Fibroblast of skin of scalp (primary cell): ENCODE data around the gene CFD.
A peak's percentile ranks its signal among the peaks of the same experiment; 100 is the strongest.
"Not testable (repeated sequence)": the region's sequence is repeated elsewhere in the genome, so short reads cannot be mapped to it uniquely, and the experiment has no call there.

Experiments used
- DNase-seq: peaks from one replicate; pipeline ENCODE4 v3.0.0-alpha.2; 2013

Gene CFD

DNA sequence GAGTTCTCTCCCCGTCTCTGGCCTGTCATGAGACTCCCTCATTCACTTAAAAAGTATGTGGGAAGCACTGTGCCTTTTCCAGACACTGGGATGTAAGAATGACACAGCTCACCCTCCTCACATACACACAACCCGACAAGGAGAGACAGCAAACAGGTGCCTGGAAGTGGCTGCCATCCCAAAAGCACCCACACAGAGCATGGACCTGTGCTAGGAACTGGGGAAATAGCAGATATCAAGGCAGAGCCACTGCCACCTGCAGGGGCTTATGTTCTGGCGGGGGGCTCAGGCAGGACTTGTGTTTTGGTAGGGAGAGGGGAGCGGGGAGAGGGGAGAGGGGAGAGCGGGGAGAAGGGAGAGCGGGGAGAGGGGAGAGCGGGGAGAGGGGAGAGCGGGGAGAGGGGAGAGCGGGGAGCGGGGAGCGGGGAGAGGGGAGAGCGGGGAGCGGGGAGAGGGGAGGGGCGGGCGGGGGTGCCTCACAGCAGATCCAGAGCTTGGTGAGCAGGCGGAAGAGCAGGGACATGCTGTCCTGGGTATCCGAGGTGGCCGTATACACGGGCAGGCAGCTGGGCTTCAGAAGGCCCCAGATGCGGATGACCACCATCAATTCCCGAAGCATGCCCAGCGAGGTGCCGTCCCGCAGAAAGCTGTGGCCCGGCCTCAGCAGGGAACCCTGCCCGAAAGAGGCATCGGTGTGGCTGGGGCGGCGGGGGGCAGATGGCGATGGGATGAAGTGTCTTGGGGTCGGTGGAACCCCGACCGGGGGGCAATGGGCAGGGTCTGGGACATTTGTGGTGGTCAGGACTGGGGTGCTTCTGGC is 12.2 kb downstream of the CFD start:
- no peak for DNase-seq

DNA sequence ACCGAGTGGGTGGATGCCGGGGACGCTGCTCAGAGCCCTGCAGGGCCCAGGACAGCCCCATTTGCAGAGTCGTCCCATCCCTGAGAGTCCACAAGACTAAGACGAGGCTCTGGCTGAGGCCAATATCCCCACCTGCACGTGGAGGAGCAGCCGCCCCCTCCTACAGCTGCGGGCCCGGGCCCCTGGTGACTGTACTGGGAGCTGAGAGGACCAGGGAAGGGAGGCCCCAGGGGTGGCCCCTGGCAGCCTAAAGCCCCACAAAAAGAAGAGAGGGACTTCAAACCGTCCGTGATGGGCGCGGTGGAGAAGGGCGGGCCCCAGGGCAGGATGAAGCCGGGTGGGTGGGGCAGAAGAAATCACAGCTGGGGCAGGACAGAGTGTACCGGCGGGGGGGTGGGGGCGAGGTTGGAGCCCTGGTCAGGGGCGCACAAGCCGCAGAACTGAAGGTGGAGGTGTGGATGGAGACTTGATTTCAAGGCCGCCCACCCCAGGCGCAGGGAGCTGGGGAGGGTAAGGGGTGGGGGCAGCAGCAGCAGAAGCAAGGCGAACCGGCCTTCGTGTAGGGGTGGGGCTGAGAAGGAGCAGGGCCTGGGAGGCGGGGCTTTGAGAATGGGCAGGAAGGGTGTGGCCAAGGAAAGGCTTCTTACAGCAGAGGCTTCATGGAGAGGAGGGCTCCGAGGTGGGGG is 12.9 kb downstream of the CFD start:
- peak; percentile 84 for DNase-seq

DNA sequence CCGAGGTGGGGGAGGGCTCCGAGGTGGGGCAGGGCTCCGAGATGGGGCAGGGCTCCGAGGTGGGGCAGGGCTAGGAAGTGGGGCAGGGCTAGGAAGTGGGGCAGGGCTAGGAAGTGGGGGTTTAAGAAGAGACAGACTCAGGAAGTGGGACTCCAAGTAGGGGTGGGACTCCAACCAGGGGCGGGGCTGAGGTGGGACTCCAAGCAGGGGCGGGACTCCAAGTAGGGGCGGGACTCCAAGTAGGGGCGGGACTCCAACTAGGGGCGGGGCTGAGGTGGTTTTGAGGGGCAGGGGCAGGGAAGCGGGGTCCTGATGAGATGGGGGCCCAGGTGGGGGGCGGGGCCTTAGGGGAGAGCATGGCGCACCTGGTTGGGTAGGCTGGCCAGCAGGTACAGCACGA is 13.6 kb downstream of the CFD start:
- peak; percentile 77 for DNase-seq

DNA sequence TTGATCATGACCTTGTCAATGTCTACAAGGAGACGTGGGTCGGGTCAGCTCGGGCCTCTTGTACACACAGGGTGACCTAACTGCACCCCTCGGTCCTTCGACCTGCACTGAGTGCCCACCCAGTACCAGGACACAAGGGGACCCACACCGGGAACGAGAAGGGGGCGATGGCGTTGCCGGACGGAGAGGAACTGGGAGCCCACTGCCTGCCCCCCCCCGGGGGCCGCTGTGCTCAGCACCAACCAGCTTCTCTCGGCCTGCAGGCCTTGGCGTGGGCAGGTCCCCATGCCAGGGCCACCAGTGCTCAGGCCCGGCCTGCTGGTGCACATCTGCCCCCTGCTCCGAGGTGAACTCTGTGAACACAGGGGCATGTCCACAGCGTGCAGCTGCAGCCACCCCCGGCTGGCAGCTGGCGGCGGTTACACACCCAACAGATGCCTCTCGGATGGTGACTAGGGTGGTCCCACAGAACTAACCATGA is 14.1 kb downstream of the CFD start:
- no peak for DNase-seq

DNA sequence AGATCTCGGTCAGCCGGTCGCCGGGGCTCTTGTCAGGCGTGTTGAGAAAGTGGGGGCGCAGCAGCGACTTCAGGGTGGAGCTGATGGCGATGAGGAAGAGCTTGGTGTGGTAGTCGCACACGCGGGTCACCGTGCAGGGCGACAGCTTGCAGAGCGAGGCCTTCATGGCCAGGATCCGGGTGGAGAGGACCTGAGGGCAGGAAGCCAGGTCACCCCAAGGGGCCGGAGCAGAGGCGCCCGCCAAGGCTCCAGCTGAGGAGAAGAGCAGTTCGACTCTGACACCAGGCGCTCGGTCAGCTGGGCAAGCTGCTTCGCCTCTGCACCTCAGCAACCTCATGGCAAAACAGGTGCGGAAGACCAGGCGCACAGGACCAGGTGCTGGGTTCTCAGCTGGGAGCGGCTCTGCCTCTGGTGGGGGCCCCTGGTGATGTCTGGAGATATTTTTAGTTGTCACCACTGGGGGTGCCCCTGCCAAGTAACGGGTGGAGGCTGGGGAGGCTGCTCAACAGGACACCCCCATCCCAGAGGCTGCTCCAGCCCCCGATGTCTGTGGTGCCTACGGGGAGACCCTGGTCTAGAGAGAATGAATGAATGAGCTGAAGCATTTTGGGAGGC is 15.9 kb downstream of the CFD start:
- DNase-seq, result no peak

DNA sequence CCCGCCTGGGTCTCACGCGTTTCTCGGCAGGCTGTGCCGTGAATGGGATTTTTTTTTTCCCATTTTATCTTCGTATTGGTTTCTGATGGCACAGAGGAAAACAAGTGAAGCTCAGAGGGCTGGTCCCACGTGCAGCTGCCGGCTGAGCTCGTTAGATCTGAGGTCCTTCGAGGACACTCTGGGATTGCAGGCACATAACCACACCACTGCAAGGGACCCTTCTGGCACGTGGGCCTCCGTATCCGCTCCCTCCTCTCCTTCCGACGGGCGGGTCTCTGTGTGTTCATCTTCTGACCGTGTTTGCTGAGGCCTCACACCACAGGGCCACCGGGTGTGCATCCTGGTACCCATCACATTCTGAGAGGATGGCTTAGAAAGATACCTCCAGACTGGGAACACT is 16.6 kb downstream of the CFD start:
- DNase-seq, result no peak

DNA sequence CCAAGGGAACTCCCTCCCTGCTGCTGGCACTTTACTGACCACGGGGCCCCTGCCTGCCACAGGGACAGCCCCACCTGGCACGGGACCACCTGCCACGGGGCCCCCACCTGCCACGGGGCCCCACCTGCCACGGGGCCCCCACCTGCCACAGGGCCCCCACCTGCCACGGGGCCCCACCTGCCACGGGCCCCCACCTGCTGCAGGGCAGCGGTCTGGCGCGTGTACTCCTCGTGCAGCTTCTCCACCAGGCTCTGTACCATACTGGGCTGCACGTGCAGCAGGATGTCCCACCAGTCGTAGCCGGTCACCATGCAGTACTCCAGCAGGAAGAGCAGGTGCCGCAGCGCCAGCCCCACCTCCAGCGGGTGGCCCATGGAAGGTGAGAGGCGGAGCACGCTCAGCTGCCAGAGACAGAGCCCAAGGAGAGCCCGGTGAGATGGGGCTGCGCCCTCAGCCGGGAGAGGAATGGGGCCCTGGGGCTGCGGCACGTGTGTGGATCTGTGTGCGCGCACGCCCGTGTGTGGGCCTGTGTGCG is 17.4 kb downstream of the CFD start:
- DNase-seq, result no peak

DNA sequence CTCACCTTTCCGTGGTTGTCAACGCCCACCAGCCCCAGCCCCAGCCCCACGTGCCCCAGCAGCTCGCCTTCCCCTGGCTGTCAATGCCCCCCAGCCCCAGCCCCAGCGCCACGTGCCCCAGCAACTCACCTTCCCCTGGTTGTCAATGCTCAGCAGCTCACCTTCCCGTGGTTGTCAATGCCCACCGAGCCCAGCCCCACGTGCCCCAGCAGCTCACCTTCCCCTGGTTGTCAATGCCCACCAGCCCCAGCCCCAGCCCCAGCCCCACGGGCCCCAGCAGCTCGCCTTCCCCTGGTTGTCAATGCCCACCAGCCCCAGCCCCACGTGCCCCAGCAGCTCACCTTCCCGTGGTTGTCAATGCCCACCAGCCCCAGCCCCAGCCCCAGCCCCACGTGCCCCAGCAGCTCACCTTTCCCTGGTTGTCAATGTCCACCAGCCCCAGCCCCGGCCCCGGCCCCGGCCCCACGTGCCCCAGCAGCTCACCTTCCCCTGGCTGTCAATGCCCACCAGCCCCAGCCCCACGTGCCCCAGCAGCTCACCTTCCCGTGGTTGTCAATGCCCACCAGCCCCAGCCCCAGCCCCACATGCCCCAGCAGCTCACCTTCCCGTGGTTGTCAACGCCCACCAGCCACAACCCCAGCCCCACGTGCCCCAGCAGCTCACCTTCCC is 18.7 kb downstream of the CFD start:
- DNase-seq, result not testable (repeated sequence)

DNA sequence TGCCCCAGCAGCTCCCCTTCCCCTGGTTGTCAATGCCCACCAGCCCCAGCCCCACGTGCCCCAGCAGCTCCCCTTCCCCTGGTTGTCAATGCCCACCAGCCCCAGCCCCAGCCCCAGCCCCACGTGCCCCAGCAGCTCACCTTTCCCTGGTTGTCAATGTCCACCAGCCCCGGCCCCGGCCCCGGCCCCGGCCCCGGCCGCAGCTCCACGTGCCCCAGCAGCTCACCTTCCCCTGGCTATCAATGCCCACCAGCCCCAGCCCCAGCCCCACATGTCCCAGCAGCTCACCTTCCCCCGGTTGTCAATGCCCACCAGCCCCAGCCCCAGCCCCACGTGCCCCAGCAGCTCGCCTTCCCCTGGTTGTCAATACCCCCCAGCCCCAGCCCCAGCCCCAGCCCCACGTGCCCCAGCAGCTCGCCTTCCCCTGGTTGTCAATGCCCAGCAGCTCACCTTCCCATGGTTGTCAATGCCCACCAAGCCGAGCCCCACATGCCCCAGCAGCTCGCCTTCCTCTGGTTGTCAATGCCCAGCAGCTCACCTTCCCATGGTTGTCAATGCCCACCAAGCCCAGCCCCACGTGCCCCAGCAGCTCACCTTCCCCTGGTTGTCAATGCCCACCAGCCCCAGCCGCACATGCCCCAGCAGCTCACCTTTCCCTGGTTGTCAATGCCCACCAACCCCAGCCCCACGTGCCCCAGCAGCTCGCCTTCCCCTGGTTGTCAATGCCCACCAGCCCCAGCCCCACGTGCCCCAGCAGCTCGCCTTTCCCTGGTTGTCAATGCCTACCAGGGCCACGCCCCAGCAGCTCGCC is 19.5 kb downstream of the CFD start:
- DNase-seq, result not testable (repeated sequence)

DNA sequence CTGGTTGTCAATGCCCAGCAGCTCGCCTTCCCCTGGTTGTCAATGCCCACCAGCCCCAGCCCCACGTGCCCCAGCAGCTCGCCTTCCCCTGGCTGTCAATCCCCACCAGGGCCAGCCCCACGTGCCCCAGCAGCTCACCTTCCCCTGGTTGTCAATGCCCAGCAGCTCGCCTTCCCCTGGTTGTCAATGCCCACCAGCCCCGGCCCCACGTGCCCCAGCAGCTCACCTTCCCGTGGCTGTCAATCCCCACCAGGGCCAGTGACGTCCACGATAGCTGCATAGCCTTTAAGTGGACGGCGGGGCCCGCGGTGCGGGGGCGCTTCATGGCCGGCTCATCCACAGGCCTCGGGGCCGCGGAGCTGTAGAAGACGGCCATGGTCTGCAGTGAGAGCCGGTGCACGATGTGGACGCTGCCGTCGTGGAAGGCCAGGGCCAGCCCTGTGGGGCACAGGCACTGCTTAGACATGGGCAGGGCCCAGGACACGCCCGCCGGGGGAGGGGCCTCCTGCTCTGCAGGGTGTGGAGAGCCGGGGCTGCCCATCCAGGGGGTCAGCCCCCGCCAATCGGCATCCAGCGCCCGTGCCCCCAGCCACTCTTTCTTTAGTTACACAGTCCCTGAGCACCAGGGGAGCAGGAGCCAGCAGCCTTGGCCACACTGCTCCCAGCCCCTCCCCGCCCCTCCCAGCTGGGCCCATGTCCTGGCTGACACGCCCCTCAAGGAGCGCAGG is 20.4 kb downstream of the CFD start:
- no peak for DNase-seq

DNA sequence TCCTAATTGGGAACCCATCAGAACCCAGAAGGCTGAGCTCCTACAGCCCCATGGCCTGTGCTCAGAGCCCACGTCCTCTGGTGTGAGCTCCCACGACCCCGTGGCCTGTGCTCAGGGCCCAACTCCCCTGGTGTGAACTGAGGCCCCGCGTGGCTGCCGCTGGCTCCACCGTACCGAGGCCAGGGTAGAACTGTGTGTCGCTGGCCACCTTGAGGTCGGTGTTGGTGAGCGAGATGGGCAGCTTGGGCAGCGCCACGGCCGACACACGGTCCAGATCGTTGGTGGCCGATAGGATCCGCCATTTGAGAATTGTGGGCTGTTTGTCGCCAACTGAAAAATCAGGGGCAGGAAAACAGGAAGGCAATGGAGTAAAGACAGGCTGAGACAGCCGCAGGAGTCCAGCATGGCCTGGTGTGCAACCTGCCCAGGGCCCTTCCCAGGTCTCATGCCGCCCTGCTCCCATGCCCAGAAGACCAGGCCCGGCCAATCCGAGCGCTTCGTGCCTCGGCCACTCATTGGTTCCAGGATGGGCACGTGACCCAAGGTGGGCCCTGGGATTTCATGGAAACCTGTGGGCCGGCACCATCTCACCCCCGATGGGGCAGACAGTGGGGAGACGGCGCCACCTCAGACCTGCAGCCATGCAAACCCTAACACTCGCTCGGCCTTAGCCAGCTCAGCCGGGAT is 22.1 kb downstream of the CFD start:
- DNase-seq, result no peak

DNA sequence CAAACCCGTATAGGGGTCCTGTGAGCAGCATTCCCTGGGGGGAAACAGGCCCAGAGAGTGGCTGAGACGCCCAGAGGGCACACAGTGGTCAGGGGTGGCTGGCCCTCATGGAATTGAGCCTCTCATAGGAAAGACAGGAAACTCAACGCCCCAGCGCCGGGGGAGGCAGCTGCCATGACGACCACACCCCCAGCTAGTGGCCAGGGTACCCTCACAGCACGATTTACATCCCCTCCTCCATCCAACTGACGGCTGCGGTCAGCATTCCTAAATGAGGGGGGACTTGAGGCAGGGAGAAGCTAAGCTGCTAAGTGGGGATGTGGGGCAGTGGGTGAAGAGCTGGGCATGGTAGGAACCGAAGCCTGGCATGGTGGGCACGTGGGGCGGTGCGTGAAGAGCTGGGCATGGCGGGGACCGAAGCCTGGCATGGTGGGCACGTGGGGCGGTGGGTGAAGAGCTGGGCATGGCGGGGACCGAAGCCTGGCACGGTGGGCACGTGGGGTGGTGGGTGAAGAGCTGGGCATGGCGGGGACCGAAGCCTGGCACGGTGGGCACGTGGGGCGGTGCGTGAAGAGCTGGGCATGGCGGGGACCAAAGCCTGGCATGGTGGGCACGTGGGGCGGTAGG is 23.5 kb downstream of the CFD start:
- no peak for DNase-seq

DNA sequence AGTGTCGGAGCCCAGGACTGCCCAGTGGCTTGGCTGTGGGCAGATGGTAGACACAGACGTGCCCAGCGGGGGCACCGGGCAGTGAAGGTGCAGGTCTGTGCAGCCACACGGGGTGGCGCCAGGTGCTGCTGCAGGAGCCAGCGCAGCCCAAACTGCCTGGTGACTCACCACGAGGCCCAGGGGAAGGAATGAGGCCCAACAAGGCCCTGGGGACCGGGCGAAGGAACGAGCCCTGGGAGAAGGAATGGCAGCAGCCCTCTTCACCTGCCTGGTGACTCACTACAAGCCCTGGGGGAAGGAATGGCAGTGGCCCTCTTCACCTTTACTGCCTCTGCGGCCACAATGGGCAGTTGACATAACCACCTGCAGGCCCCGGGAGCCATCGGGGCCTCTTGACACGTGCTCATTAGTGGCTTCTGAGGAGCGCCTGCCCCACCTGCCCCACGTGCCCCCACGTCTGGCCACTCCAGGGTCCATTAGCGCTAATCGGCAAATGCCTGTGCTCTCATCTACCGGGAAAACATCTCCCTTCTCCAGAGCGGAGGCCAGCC is 24.3 kb downstream of the CFD start:
- DNase-seq, result no peak

DNA sequence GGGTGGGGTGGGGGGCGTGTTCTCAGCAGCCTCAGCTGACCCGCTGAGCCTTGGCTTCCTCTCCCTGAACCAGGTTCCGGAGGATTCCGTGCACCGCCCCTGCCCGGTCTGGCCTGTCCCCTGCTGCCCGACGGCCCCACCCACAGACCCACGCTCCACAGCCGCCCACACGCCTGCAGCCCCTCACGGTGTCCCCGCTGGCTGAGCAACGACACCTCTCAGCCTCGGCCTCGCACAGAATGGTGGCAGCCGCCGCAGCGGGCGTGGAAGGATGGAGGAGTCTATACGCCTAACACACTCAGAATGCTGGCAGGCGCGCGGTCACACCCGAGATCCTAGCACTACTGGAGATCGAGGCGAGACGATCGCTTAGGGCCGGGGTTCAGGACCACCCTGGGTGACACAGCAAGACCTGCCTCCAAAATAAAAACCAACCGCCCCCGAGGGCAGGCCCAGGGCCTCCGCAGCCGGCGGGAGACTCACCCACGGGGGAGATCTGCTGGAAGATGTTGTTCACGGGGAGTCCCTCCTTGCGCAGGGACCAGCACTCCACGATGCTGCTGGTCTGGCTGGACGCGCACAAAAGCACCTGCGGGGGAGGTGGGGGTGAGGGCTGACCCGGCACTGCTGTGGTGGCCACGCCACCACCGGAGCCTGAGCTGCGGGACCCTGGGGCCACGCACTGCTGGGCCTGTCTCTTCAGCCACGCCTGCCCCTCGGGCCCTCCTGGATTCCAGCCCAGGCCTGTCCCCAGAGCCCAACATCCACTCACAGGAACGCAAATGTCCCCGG is 25.2 kb downstream of the CFD start:
- no peak for DNase-seq

DNA sequence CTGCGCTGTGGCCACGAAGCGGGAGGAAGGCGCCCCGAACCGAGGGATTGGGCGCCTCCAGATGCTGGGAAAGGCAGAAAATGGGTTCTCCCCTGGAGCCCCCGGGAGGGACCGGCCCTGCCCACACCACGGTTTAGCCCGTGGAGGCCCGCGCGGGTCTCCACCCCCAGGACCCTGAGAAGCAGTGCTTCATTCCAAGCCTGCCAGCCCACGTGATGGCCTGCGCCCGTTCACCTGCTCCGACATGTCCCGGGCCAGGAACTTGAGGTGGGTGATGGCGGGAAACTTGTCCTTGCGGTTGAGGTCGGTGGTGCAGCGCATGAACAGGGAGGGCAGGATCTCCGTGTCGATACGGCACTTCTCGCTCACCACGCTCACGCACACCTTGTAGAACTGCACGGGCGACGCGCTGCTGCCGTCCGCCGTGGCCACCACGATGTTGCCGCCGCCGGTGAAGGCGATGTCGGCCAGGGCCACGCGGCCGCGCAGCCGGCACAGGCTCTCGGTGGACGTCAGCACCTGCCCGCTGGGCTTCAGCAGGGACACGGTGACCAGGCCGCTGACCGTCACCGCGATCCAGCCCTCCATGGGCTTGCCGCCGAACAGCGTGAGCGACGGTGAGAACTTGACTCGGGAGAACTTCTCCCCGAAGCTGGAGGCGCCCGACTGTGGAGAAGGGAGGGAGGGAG is 26.2 kb downstream of the CFD start:
- DNase-seq, result no peak

DNA sequence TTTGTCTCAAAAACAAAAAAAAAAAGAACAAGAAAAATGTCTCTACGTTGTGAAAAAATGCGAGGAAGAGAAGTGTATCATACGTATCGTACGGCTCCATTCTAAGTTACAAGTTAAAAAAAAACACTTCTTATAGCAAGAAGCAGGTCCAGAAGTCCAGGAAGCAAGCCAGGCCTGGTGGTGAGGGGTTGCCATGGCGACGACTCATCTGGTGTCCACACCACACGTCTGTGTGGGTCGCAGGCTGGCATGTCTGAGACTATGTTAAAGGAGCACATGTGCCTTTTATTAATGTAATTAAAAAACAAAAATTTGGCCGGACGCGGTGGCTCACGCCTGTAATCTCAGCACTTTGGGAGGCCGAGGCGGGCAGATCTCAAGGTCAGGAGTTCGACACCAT is 27.6 kb downstream of the CFD start:
- peak; percentile 61 for DNase-seq

DNA sequence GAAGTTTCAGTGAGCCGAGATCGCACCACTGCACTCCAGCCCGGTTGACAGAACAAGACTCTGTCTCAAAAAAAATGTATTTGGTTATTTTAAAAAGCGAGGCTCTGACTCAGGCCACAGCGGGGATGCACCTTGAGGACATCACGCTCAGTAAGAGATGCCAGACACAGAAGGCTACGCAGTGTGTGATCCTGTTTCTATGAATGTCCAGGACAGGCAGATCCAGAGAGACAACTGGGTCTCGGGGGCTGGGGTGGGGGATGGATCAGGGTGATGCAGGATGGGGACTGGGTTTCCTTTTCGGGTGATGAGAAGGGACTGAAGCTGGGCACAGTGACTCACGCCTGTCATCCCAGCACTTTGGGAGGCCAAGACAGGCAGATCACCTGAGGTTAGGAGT is 28.1 kb downstream of the CFD start:
- DNase-seq, result no peak
